K562 (cell line): Measurements from ENCODE around the gene METTL25B. TPM values are rescaled to one million over a fixed set of nuclear protein-coding genes. Genes with fewer than 3 reads are reported as not detected.

ENCODE experiments used
- BRCA1 ChIP-seq, 2 experiments: fragments of 450-650 bp in 1 of 2; sonication (generic) in 1 of 2; formaldehyde crosslinking in 1 of 2; IDR thresholded peaks; 2 replicates each; pipeline versions ENCODE4 v1.5.0 to v1.6.1; 2017 to 2020; ENCODE audit warnings: mild to moderate bottlenecking in 1 of 2, missing genetic modification reagents in 1 of 2
- CHAMP1 ChIP-seq: fragments of 450-650 bp; IDR thresholded peaks from 2 replicates; pipeline ENCODE4 v1.6.1; 2016; ENCODE audit warnings: mild to moderate bottlenecking
- EGR1 ChIP-seq: fragments of 450-650 bp; conservative IDR thresholded peaks from 2 replicates; pipeline ENCODE4 v1.6.1; 2017; ENCODE audit warnings: mild to moderate bottlenecking
- HEY1 ChIP-seq: fragments of 250-450 bp; sonication (Bioruptor Pico); IDR thresholded peaks from 2 replicates; pipeline ENCODE4 v1.5.0; 2020; ENCODE audit warnings: mild to moderate bottlenecking, moderate library complexity, borderline replicate concordance
- HOMEZ ChIP-seq: fragments of 250-450 bp; sonication (Bioruptor Pico); IDR thresholded peaks from 2 replicates; pipeline ENCODE4 v1.4.0; 2020; ENCODE audit warnings: mild to moderate bottlenecking, moderate library complexity
- L3MBTL2 ChIP-seq: fragments of 450-650 bp; IDR thresholded peaks from 2 replicates; pipeline ENCODE4 v1.6.1; 2016; ENCODE audit warnings: mild to moderate bottlenecking, moderate library complexity
- NFE2 ChIP-seq: IDR thresholded peaks from 2 replicates; pipeline ENCODE4 v1.6.1; 2014; ENCODE audit warnings: antibody characterized with exemption, low read depth
- TEAD1 ChIP-seq, 2 experiments: fragments of 450-650 bp in 1 of 2; sonication (generic) in 1 of 2; formaldehyde crosslinking; IDR thresholded peaks; 2 replicates each; pipeline versions ENCODE4 v1.4.0 to v1.8.0; 2020 to 2022; ENCODE audit warnings: mild to moderate bottlenecking in 2 of 2, missing genetic modification reagents in 1 of 2
- TFAP4 ChIP-seq: sonication (generic); formaldehyde crosslinking; IDR thresholded peaks from 2 replicates; pipeline ENCODE4 v1.8.0; 2022; ENCODE audit warnings: missing genetic modification reagents, mild to moderate bottlenecking, moderate library complexity, borderline replicate concordance
- ZBTB26 ChIP-seq: fragments of 450-650 bp; formaldehyde crosslinking; IDR thresholded peaks from 2 replicates; pipeline ENCODE4 v1.4.0; 2022; ENCODE audit warnings: missing genetic modification characterization
- ZNF121 ChIP-seq: sonication (generic); formaldehyde crosslinking; conservative IDR thresholded peaks from 2 replicates; pipeline ENCODE4 v1.8.0; 2022; ENCODE audit warnings: missing genetic modification reagents
- ZNF444 ChIP-seq: fragments of 250-450 bp; sonication (Bioruptor Pico); IDR thresholded peaks from 2 replicates; pipeline ENCODE4 v1.4.0; 2020; ENCODE audit warnings: mild to moderate bottlenecking, moderate library complexity
- ZNF696 ChIP-seq: fragments of 250-450 bp; sonication (Bioruptor Pico); conservative IDR thresholded peaks from 2 replicates; pipeline ENCODE4 v1.4.0; 2020; ENCODE audit warnings: mild to moderate bottlenecking, moderate library complexity
- polyA plus RNA-seq, 8 experiments: library from polyadenylated mRNA; depleted of rRNA in 4 of 8; stranded (reverse) in 5 of 8; unstranded in 3 of 8; fragments of >200 nt; fragmentation: Nextera tagmentation in 2 of 8; fragmentation: Illumina TruSeq in 1 of 8; extraction: Ambion mirVana in 2 of 8; extraction: Trizol in 1 of 8; gene quantifications; 2 replicates each; pipeline versions ENCODE4 v1.2.1 to v1.2.3, GENCODE V29; 2011 to 2014; ENCODE audit warnings: inconsistent platforms in 1 of 8, missing spikeins in 1 of 8
- total RNA-seq, 7 experiments: library from RNA; depleted of rRNA in 6 of 7; stranded (reverse); fragments of >200 nt in 6 of 7; fragmentation: Illumina TruSeq in 2 of 7; extraction: Trizol in 2 of 7; gene quantifications; 2 replicates each; pipeline versions ENCODE4 v1.2.1 to v1.2.3, GENCODE V29; 2011 to 2021; ENCODE audit warnings: low replicate concordance in 1 of 7
- TF ChIP-seq, protein P1 (sequence below): fragments of 250-450 bp; sonication (Bioruptor Pico); IDR thresholded peaks from 2 replicates; pipeline ENCODE4 v1.4.0; 2020; ENCODE audit warnings: mild to moderate bottlenecking, moderate library complexity
- TF ChIP-seq, protein P2 (sequence below): sonication (generic); formaldehyde crosslinking; IDR thresholded peaks from 2 replicates; pipeline ENCODE4 v1.8.1; 2022; ENCODE audit warnings: missing genetic modification reagents

Gene METTL25B
- total and polyA plus RNA-seq, 9 of the 15 experiments (the other 6 are each of a cell fraction or from before 2014, with no cell fraction given): 7.7 to 48.3 (median 33.1) TPM

GRCh38 chr1:156751757-156752481 lies 23.6 kb downstream of the METTL25B start (continued):
- TF ChIP-seq CHAMP1 (no peak), EGR1 (peak; percentile 34; the same call in 1 of the 2 replicates), ZNF121 (CRISPR knock-in tag) (no peak), TFAP4 (CRISPR knock-in tag) (peak; percentile 73; the same call in 1 of the 2 replicates), ZNF444 (CRISPR knock-in tag) (no peak), ZNF696 (no peak), BRCA1 (IDR thresholded peaks at IDR 0.05) (no peak), BRCA1 (CRISPR knock-in tag; IDR thresholded peaks at IDR 0.05) (no peak), NFE2 (no peak), ZBTB26 (no peak), HEY1 (CRISPR knock-in tag) (no peak), TEAD1 (CRISPR knock-in tag; IDR thresholded peaks at IDR 0.05) (0 out of 4 replicates have a peak, but pooled peaks of 1 of the 2 experiments have one; percentile 36), HOMEZ (CRISPR knock-in tag) (no peak), L3MBTL2 (peak; percentile 89)
- TF ChIP-seq, protein P1, sequence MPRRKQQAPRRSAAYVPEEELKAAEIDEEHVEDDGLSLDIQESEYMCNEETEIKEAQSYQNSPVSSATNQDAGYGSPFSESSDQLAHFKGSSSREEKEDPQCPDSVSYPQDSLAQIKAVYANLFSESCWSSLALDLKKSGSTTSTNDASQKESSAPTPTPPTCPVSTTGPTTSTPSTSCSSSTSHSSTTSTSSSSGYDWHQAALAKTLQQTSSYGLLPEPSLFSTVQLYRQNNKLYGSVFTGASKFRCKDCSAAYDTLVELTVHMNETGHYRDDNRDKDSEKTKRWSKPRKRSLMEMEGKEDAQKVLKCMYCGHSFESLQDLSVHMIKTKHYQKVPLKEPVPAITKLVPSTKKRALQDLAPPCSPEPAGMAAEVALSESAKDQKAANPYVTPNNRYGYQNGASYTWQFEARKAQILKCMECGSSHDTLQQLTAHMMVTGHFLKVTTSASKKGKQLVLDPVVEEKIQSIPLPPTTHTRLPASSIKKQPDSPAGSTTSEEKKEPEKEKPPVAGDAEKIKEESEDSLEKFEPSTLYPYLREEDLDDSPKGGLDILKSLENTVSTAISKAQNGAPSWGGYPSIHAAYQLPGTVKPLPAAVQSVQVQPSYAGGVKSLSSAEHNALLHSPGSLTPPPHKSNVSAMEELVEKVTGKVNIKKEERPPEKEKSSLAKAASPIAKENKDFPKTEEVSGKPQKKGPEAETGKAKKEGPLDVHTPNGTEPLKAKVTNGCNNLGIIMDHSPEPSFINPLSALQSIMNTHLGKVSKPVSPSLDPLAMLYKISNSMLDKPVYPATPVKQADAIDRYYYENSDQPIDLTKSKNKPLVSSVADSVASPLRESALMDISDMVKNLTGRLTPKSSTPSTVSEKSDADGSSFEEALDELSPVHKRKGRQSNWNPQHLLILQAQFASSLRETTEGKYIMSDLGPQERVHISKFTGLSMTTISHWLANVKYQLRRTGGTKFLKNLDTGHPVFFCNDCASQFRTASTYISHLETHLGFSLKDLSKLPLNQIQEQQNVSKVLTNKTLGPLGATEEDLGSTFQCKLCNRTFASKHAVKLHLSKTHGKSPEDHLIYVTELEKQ: no peak
- TF ChIP-seq, protein P2, sequence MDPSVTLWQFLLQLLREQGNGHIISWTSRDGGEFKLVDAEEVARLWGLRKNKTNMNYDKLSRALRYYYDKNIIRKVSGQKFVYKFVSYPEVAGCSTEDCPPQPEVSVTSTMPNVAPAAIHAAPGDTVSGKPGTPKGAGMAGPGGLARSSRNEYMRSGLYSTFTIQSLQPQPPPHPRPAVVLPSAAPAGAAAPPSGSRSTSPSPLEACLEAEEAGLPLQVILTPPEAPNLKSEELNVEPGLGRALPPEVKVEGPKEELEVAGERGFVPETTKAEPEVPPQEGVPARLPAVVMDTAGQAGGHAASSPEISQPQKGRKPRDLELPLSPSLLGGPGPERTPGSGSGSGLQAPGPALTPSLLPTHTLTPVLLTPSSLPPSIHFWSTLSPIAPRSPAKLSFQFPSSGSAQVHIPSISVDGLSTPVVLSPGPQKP (CRISPR knock-in tag): no peak
